ENCODE results near the gene STX1B.

STX1B gene

DNA sequence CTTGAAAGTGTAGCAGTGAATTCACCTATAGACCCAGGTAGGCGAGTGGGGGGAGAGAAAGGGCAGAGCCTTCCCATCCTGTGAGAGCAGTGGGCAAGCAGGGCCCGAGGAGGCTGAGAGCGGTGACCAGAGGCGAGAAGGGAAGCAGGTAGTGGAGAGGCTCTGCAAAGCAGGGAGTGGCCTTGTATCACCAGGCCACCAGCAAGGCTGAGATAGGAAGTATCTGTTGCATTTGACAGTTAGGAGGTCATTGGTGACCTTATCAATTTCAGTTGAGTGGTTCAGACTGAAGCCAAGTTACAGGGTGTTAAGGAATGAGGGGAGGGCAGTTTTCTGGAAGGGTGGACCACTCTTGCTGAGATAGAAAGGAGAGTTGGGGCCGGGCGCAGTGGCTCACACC lies 36.1 kb downstream of the STX1B start:
- DNase-seq: no peak

DNA sequence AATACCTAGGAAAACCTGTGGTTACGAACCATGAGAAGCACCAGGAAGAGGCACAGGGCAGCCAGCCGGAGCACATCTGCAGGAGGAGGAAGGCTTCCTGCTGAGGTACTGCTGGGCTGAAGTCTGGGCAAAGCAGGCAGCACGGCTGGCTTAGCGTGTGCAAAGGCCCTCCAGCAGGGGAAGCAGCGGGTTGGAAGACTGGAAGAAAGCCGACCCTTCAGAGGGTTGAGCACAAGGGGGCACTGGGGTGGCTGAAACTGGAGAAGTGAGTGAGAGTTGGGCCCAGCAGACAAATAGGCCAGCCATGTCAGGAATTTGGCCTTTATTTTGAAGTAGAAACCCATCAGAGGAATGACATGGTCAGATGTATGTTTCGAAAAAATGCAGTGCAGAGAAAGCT lies 37.6 kb downstream of the STX1B start:
- DNase-seq: no peak

DNA sequence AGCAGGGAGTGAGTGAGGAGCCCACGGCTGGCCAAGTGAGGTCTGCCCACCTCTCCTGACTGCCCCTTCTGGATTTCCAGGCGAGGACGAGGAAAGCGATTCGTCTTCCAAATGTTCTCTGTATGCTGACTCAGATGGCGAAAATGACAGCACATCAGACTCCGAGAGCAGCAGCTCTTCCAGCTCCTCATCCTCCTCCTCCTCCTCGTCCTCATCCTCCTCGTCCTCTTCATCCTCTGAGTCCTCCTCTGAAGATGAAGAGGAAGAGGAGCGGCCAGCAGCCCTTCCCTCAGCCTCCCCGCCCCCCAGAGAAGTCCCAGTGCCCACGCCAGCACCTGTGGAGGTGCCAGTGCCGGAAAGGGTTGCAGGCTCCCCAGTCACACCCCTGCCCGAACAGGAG lies 39.1 kb downstream of the STX1B start:
- DNase-seq: no peak

DNA sequence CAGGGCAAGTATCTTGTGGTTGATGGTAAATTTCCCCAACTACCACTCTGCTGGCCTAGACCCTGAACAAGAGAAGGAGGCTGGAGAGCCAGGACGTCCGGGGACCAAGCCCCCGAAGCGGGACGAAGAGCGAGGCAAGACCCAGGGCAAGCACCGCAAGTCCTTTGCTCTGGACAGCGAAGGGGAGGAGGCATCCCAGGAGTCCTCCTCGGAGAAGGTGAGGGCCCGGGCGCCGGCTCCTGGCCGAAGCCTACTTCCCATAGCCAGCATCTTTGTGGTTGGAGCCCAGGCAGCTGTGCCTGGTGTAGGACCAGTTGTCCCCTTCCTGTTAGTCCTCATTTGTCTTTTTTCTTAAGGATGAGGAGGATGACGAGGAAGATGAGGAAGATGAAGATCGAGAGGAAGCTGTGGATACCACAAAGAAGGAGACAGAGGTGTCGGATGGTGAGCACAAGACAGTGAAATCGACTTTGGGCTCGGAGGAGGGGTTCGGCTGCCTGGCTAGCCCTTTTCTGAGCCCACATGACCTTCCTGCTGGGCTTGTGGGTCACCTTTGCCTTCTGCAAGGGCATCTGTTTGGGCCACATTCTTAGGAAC lies 41.1 kb downstream of the STX1B start:
- no peak for DNase-seq

DNA sequence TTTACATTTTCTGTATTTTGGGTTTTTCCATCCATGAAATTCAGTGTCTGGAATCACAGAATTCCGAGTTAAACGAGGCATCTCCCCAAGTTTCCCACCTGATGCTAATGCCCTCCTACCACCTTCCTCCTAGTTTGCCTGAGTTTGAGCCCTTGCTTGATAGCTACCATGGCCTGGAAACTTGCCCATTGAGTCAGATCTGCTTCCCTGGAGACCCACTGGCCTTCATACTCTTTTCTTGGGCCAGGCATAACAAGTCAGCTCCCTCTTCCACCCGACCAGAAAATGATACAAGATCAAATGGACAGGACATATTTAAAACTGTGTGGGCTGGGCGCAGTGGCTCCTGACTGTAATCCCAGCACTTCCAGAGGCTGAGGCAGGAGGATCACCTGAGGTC lies 42.6 kb downstream of the STX1B start:
- no peak for DNase-seq

DNA sequence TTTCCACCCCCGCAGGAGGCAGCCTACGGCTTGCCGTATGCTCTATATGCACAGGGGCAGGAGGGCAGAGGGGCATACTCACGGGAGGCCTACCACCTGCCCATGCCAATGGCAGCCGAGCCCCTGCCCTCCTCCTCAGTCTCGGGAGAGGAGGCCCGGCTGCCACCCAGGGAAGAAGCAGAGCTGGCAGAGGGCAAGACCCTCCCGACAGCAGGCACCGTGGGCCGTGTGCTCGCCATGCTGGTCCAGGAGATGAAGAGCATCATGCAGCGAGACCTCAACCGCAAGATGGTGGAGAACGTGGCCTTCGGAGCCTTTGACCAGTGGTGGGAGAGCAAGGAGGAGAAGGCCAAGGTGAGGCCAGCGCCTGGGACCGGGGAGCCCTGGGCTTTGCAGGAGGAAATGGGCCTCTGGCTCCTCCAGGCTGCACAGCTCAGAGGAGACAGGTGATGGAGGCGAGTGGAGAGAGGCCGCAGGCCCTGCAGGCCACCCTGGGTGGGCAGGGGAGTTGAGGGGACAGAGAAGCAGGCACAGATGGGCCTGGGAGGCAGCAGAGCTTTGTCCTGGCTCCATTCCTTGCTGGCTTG lies 44.3 kb downstream of the STX1B start:
- DNase-seq: no peak

DNA sequence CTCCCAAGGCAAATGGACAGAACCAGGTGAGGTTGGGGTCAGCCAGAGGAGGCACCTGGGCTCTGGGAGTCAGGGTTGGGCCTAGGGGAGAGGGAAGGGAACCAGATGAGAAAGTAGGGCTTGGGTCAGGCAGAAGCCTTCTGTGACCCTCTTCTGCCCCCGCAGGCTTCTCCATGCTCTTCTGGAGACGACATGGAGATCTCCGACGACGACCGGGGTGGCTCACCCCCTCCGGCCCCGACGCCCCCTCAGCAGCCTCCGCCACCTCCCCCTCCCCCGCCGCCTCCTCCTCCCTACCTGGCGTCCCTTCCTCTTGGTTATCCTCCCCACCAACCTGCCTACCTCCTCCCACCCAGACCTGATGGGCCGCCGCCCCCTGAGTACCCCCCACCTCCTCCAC lies 45.0 kb downstream of the STX1B start:
- no peak for DNase-seq

DNA sequence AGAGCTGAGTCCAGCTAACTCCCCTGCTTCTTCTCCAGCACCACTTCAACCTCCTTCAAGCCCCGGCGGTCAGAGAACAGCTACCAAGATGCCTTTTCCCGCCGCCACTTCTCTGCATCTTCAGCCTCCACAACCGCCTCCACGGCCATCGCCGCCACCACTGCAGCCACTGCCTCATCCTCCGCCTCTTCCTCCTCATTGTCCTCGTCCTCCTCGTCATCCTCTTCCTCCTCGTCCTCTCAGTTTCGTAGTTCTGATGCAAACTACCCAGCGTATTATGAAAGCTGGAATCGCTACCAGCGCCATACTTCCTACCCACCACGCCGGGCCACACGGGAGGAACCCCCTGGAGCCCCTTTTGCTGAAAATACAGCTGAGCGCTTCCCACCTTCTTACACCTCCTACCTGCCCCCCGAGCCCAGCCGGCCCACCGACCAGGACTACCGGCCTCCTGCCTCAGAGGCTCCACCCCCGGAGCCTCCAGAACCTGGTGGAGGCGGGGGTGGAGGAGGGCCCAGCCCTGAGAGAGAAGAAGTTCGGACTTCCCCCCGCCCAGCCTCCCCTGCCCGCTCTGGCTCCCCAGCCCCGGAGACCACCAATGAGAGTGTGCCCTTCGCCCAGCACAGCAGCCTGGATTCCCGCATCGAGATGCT lies 45.7 kb downstream of the STX1B start:
- DNase-seq: no peak

DNA sequence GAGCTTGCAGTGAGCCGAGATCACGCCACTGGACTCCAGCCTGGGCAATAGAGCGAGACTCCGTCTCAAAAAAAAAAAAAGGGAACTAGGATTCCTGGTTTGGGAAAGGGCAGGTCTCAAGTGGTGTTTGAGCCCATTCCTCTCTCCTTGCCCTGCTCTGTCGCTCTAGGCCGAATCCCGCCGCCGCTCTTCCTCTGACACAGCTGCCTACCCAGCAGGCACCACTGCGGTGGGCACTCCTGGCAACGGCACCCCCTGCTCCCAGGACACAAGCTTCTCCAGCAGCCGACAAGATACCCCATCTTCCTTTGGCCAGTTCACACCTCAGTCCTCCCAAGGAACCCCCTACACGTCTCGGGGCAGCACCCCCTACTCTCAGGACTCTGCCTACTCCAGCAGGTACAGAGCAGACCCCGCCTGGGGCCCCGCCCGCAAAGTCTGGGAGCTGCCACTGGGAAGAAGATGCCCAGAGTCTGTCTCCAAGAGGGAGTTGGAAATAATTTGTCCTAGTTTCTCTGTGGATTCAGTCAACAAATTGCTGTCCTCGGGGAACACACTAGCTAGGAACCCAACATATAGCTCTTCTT lies 46.4 kb downstream of the STX1B start:
- DNase-seq: no peak

DNA sequence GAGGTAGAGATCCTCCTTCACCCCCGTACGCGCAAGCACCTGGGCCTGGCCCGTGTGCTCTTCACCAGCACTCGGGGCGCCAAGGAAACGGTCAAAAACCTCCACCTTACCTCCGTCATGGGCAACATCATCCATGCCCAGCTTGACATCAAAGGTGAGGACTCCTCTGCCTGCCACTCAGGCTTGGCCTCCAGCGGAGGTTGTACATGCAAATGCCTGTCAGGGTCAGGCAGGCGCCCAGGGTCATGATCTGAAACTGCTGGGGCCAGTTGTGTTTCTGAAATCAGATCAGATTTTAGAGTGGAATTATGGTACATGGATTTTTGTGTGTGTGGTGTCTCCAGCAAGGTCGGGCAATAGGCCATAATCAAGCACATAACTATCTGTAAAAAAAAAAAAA lies 49.1 kb downstream of the STX1B start:
- DNase-seq: no peak

DNA sequence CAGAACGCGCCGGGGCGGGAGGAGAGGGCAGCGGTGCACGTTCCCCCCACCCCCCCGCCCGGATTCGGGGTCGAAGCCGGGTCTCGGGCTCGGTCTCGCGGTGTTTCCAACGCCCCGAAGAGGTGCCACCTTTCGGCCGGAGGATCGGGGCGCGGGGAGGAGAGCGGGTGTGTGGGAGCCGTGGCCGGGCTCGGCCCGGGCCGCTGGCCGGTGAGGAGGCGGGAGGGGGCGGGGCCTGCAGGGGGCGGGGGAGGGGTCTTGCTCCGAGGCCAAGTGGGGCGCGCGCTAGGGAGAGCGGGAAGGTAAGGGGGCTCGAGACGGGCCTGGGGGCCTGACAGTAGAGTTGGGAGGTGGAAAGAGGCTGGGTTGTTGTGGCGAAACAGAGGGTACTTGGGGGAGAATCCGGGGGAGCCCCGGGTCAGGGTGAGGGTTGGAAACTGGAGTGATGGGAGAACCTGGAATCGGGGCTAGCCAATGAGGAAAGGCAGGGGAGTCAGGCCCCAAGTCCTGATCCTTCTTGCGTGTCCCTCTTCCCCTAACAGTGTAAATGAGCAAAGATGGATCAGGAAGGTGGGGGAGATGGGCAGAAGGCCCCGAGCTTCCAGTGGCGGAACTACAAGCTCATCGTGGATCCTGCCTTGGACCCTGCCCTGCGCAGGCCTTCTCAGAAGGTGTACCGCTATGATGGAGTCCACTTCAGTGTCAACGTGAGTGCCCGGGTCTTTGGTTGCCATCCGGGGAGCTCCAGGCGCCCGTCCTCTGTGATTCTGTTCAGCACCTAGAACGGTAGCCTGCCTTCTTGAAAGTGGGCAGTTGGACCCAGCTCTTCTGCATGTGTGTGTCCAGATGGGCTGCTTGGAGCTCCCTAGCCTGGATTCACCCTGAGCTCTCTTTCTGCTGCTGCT lies 52.0 kb downstream of the STX1B start:
- DNase-seq: no peak

DNA sequence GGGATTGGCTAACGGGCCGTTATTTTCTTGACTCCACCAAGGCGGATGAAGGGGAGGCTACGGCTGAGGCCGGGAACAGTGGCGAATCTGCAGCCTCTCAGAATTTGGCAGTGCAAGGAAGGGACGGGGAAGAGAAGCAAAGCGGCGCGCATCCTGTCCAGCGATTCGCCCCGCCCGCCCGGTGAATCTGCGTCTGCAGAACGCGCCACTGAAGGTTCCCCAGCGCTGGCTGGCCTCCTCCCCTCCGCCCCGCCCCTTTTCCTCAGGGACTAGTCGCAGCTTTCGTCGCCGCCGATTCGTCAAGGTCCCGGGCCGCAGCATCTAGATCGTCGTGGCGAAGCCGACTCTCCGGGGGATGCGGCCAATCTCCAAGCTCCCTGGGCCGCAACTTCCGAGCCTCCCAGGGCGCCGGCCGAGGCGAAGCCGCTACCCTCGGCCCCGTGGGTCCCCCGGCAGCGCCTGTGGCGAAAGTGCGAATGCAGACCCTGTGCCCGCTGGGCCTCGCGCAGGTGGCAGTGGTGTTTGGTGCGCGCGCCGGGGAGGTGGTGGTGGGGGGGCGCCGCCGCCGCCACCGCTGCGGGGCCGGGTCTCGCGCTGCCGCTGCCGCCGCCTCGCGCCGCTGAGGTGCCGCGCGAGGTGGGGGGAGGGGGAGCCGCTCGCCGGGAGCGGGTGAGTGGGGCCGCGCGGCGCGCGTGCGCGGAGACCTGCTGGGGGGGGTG lies 52.8 kb downstream of the STX1B start, which contains the start of gene SETD1A:
SETD1A (plus strand) TSS at position 299 of the 719 bp plus-strand sequence. CDS start 978 bp downstream, outside the sequence.
- peak; percentile 97 for DNase-seq

DNA sequence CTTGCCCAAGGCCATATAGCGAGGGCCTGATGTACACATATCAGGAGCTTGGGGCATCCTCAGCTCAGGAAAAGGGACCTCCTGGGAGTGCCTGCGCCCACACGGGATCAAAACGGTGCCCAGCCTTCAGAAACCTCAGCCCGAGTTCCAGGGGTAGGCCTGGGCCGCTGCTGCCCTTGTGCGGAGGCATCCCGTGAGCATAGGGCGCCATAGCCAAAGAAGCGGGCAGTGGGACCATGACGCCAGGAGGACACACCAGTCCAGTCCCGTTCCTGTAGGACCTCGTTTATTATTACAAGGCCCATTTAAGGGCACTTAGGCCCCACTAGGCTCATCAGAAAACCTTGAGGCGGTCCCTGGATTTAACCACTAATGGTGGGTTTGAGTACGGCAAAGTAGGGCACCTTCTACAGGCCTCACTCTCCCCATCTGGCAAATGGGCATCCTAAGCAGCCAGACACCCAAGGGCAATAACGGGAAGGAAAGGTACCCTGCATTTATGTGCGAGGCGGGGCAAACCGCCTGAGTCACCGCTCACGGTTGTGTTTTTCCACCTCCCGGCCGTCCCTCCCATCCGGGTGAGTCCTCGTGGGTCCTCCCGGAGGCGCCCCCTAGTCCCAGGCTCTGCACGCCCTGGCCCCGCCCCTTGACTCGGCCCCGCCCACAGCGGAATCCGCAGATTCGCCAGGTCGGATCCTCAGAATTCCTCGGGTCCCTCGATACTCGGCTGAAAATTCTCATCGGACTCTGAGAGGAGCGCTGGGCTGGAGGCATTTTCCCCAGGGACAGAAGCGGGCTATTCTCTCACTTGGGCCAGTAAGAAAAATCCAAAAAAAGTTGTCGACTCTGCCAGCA lies 53.6 kb downstream of the STX1B start:
- peak; percentile 90 for DNase-seq

DNA sequence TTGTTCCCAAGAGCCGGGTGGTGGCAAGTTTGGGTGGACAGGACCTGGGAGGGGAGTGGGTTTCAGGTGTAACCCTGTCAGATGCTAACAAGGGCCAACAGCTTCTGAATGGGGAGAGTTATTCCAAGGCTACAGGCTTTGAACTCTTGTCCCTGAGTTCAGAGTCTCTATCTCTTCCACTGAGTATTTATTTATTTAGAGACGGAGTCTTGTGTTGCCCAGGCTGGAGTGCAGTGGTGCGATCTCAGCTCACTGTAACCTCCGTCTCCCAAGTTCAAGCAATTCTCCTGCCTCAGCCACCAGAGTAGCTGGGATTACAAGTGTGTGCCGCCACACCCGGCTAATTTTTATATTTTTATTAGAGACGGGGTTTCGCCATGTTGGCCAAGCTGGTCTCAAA lies 55.4 kb downstream of the STX1B start:
- DNase-seq: no peak

DNA sequence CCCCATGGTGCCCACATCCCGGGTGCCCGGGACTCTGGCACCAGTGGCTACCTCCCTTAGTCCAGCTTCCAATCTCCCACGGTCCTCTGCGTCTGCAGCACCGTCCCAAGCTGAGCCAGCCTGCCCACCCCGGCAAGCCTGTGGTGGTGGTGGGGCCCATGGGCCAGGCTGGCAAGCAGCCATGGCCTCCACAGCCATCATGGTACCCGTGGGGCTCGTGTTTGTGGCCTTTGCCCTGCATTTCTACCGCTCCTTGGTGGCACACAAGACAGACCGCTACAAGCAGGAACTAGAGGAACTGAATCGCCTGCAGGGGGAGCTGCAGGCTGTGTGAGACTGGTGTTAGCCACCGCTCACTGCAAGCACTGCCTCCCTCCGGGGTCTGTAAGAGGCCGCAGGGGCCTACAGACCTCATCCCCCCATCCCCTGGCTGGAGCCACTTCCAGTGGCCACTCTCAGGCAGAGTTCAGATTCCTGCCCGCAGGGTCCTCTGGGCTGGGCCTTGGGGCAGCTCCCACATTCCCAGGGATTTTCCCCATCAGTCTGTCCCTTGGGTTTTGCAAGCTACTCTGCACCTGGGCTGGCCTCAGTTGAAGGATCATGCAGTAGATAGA lies 56.8 kb downstream of the STX1B start:
- DNase-seq: peak; percentile 74

DNA sequence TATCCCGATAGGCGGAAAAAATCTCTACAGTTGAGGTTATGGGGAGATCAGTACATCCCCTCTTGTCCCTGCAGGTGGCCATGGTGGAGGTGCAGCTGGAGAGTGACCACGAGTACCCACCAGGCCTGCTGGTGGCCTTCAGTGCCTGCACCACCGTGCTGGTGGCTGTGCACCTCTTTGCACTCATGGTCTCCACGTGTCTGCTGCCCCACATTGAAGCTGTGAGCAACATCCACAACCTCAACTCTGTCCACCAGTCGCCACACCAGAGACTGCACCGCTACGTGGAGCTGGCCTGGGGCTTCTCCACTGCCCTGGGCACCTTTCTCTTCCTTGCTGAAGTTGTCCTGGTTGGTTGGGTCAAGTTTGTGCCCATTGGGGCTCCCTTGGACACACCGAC lies 57.3 kb downstream of the STX1B start:
- no peak for DNase-seq

DNA sequence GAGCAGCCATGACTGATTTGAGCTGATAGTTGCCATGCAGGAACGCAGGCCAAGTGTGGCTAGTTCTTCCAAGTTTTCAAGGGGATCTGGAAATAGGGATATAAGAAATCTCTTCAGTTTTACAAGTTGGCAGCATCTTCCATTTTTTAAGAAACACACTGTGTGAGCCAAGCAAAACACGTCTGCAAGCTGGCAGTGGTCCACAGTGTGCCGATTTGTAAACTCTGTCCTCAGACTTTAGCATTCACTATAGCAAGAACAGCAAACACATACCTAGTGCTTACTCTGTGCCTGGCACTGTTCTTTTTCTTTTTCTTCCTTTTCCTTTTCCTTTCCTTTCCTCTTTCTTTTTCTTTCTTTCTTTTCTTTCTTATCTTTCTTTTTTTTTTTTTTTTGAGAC lies 58.7 kb downstream of the STX1B start:
- no peak for DNase-seq

DNA sequence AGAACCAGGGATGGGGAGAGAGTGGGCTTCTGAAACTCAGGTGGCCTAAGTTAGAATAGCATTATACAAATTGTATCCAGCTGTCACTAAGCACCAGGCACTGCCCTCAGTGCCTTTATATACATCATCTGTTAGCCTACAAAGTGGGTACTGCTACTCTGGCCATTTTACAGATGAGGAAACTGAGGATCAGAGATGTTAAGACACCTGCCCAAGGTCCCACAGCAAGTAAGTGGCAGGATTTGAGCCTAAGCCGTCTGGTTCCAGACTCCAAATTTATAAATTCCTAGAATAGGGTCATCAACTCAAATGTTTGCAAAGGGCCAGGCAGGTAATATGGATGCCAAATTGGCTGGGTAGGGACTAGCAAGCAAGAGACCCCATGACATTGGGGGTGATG lies 59.2 kb downstream of the STX1B start:
- DNase-seq: no peak

DNA sequence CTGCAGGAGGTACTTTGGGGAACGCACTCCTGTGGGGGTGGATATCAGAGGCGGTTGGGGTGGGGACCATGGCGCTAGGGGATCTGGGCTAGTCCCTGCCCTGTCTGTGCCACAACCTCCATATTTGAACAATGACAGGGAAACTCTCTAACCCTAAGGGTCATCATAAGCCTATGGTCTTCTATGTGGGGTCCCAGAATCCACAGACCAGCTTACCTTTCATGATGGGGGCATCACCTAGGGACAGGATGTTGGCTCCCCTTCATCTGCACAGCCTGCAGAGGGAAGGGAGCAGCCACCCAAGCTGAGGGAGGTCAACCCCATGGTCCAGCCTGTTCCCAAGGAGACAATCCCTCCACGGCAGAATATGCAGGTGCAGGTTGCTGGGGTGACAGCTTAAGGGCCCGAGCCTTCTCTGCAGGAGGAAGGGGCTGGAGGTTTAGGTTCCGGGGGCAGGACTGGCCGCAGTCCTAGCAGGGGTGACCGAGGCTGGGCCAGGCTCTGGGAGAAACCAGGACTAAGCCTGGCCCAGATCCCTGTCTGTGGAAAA lies 59.8 kb downstream of the STX1B start:
- no peak for DNase-seq

DNA sequence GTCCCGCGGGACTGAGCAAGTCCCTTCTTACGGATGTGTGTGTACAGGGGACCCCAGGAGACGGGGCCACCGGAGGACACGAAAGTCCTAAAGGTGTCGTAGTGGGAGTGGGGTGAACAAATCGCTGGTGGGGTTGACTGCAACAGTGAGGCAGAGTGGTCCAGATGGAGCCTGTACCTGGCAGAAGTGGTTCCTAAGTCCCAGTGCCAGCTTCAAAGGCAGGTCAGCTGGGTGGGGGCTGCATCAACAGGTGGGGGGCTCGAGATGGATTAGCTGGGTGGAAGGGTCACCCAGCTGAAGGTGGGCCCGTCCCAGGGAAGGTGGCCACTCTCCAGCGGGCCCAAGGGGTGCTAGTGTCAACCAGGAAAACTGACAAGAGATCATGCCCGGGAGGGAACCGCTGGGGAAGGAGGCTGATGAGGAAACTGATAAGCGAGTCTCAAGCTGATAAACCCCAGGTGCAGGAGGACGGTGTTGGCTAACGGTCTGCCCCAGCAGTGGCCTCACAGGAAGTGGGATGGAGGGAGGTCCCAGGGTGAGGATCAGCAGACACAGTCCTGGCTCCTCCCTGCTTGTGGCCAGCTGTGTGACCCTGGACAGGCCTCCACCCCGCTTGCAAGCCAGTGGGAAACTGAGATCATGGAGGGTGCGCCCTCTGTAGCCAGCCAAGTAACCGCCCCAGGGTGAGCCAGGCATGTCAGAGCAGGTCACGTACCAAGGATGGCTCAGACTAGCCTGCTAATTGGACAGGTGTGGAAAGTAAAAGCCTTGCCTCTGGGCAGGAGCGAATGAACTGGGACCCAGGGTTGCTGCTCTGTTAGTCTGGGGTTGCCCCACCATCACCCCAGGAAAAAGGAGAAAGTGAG lies 60.6 kb downstream of the STX1B start:
- peak; percentile 70 for DNase-seq
